SK-N-SH (cell line): ENCODE results near the gene MBOAT2. TPM values are rescaled to one million over a fixed set of nuclear protein-coding genes. Genes with fewer than 3 reads are reported as not detected.

Source experiments
- CTCF ChIA-PET: fragments of 300-600, 350-600 bp; formaldehyde crosslinking; extraction: SDS; loops from one replicate; lab custom pipeline; 2021; lab: Yijun Ruan, JAX
- POLR2A ChIA-PET: fragments of 350-600 bp; sonication (Branson Sonifier 250); formaldehyde crosslinking; extraction: SDS; loops from one replicate; lab custom pipeline; 2020; ENCODE audit warnings: antibody characterized with exemption, inconsistent platforms; lab: Yijun Ruan, JAX
- DNase-seq: peaks from one replicate; pipeline ENCODE4 v3.0.0; 2012
- H2AFZ ChIP-seq: fragments of 200-600 bp; sonication (generic); 2 replicates; pipeline ENCODE4 v1.8.1; 2016; ENCODE audit warnings: antibody characterized with exemption, mild to moderate bottlenecking, low read depth
- H3F3A ChIP-seq: fragments of 200-600 bp; sonication (generic); replicated peaks from 2 replicates; pipeline ENCODE3; 2016; ENCODE audit warnings: antibody characterized with exemption, mild to moderate bottlenecking; ENCODE audit not compliant: insufficient read depth
- H3K27ac ChIP-seq, 2 experiments: fragments of 200-500 bp in 1 of 2; fragments of 200-600 bp in 1 of 2; sonication (Bioruptor generic) in 1 of 2; sonication (generic), shearing (Covaris generic) in 1 of 2; 2 replicates each; pipeline versions ENCODE4 v1.5.1 to v1.6.1; 2014 to 2016; ENCODE audit warnings: low read depth in 2 of 2, inconsistent platforms in 1 of 2, low read length in 1 of 2, mild to moderate bottlenecking in 1 of 2, mixed read lengths in 1 of 2
- H3K27me3 ChIP-seq: fragments of 200-600 bp; sonication (generic), shearing (Covaris generic); 2 replicates; pipeline ENCODE4 v1.6.1; 2016; ENCODE audit warnings: mixed run types; ENCODE audit not compliant: insufficient read depth
- H3K36me3 ChIP-seq, 2 experiments: fragments of 200-500 bp in 1 of 2; fragments of 200-600 bp in 1 of 2; sonication (Bioruptor generic) in 1 of 2; sonication (generic) in 1 of 2; replicated peaks in 1 of 2; 2 replicates each; pipeline versions ENCODE3 to v1.5.1; 2014 to 2016; ENCODE audit warnings: low read length in 1 of 2, mild to moderate bottlenecking in 1 of 2; ENCODE audit not compliant: insufficient read depth in 2 of 2, control insufficient read depth in 1 of 2
- H3K4me1 ChIP-seq, 2 experiments: fragments of 200-500 bp in 1 of 2; fragments of 200-600 bp in 1 of 2; sonication (Bioruptor generic) in 1 of 2; sonication (generic), shearing (Covaris generic) in 1 of 2; 2 replicates each; pipeline versions ENCODE4 v1.5.1 to v1.6.1; 2014 to 2016; ENCODE audit warnings: low read depth in 1 of 2, low read length in 1 of 2, mixed run types in 1 of 2; ENCODE audit not compliant: insufficient read depth in 2 of 2, control insufficient read depth in 1 of 2
- H3K4me2 ChIP-seq: fragments of 200-600 bp; sonication (generic), shearing (Covaris generic); 2 replicates; pipeline ENCODE4 v1.6.1; 2017; ENCODE audit warnings: mixed run types
- H3K4me3 ChIP-seq, 2 experiments: fragments of 200-500 bp in 1 of 2; fragments of 200-600 bp in 1 of 2; sonication (Bioruptor generic) in 1 of 2; sonication (generic), shearing (Covaris generic) in 1 of 2; 2 replicates each; pipeline versions ENCODE4 v1.5.1 to v1.8.1; 2014 to 2016; ENCODE audit warnings: low read depth in 2 of 2, inconsistent platforms in 1 of 2, low read length in 1 of 2, mild to moderate bottlenecking in 1 of 2, mixed read lengths in 1 of 2, moderate library complexity in 1 of 2
- H3K79me2 ChIP-seq: fragments of 200-600 bp; sonication (generic); 2 replicates; pipeline ENCODE4 v1.8.1; 2017; ENCODE audit warnings: mild to moderate bottlenecking; ENCODE audit not compliant: insufficient read depth
- H3K9ac ChIP-seq: fragments of 200-600 bp; sonication (generic); 2 replicates; pipeline ENCODE4 v1.6.1; 2017; ENCODE audit warnings: mixed run types
- H3K9me2 ChIP-seq: fragments of 200-600 bp; sonication (generic); 2 replicates; pipeline ENCODE4 v1.6.1; 2017; ENCODE audit warnings: mixed run types
- H3K9me3 ChIP-seq: fragments of 200-600 bp; sonication (generic); 2 replicates; pipeline ENCODE4 v1.6.1; 2017; ENCODE audit warnings: mixed run types, mild to moderate bottlenecking, moderate library complexity
- H4K20me1 ChIP-seq: fragments of 200-600 bp; sonication (generic); 2 replicates; pipeline ENCODE4 v1.6.1; 2017; ENCODE audit warnings: mild to moderate bottlenecking, mixed run types; ENCODE audit not compliant: insufficient read depth
- EP300 ChIP-seq, 2 experiments: IDR thresholded peaks; 2 replicates each; pipeline versions ENCODE4 v1.4.0 to v1.6.1; 2012; ENCODE audit warnings: borderline replicate concordance in 1 of 2, low read depth in 1 of 2, low read length in 1 of 2
- FOSL2 ChIP-seq: IDR thresholded peaks from 2 replicates; pipeline ENCODE4 v1.4.0; 2012; ENCODE audit warnings: low read depth, mild to moderate bottlenecking, moderate library complexity, borderline replicate concordance
- FOXJ3 ChIP-seq: sonication (generic); formaldehyde crosslinking; IDR thresholded peaks from 2 replicates; pipeline ENCODE4 v1.5.1; 2020; ENCODE audit warnings: mild to moderate bottlenecking, missing genetic modification reagents
- FOXM1 ChIP-seq: IDR thresholded peaks from 2 replicates; pipeline ENCODE4 v1.4.0; 2012; ENCODE audit warnings: low read depth, mild to moderate bottlenecking
- JUND ChIP-seq: IDR thresholded peaks from 2 replicates; pipeline ENCODE4 v1.4.0; 2012
- MEF2A ChIP-seq: IDR thresholded peaks from 2 replicates; pipeline ENCODE4 v1.4.0; 2012; ENCODE audit warnings: low read depth, borderline replicate concordance
- NRF1 ChIP-seq: IDR thresholded peaks from 2 replicates; pipeline ENCODE4 v1.6.1; 2012; ENCODE audit warnings: low read depth, mild to moderate bottlenecking, low read length
- RAD21 ChIP-seq: IDR thresholded peaks from 2 replicates; pipeline ENCODE4 v1.6.1; 2012; ENCODE audit warnings: mild to moderate bottlenecking, low read length
- RCOR1 ChIP-seq: fragments of 150-350 bp; IDR thresholded peaks from 2 replicates; pipeline ENCODE4 v1.6.1; 2017; ENCODE audit warnings: antibody characterized with exemption, low read length
- TEAD4 ChIP-seq: IDR thresholded peaks from 2 replicates; pipeline ENCODE4 v1.4.0; 2012; ENCODE audit warnings: mild to moderate bottlenecking, borderline replicate concordance; ENCODE audit not compliant: insufficient read depth
- USF2 ChIP-seq: fragments of 150-350 bp; IDR thresholded peaks from 2 replicates; pipeline ENCODE4 v1.6.1; 2017; ENCODE audit warnings: antibody characterized with exemption, low read length, low read depth, borderline replicate concordance
- WGBS: methylation state at CpG from one replicate; pipeline ENCODE4 v1.1.6; 2017; ENCODE audit warnings: low lambda C conversion rate; 5-methylcytosine and 5-hydroxymethylcytosine counted together
- polyA plus RNA-seq, 3 experiments: library from polyadenylated mRNA; depleted of rRNA; stranded (reverse); fragments of >200 nt; gene quantifications; 2 replicates each; pipeline ENCODE4 v1.2.3, GENCODE V29; 2012
- TF ChIP-seq, protein P1 (sequence below): IDR thresholded peaks from 2 replicates; pipeline ENCODE4 v1.6.1; 2012; ENCODE audit warnings: mild to moderate bottlenecking, low read depth, low read length, moderate library complexity
- TF ChIP-seq, protein P2 (sequence below): IDR thresholded peaks from 2 replicates; pipeline ENCODE4 v1.4.0; 2012; ENCODE audit warnings: low read depth

MBOAT2 gene
- polyA plus RNA-seq, 1 of the 3 experiments (the other 2 are of a cell fraction): 33.9 TPM

DNA sequence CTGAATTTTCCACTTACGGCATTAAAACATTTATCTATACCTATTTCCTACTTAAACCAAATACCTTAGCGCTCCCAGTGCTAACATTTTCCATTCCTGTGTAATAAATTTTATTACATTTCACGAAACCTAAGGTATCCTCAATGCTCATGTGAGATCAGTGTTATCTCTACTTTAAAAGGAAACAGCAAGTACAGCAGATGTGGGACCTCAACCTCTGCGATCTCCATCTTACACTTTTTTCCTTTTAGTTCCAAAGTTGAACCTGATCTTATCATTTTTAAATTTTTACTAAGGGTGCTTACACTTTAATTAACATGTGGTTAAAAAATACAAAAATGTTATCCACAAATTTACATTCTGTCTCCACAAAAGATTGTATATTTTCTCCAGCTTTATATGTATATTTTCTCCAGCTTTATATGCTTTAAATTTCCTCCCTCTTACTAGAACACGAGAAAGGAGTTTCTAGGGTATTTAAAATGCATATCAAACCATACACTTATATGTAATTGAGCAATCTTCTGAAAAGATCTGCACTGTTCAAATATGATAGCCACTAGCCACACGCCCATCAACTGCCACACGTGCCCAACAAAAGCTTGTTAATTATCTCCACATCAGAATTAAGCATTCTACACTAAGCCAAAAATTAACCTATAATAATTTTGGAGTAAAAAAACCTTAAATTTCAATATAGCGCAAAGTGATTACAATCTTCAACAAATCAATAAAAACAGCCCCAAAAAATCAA lies 38.1 kb downstream of the MBOAT2 start:
- Histone ChIP-seq H4K20me1 (peaks cover 6% of the 10 kb centered on the region; the same call in 1 of the 2 replicates), H3K4me2 (no peak overlapping the region), H3K36me3 (no peaks in the 10 kb centered on the region), H3K27ac (no peak overlapping the region), H2AFZ (no peak overlapping the region), H3K4me3 (no peak overlapping the region), H3K27me3 (no peaks in the 10 kb centered on the region), H3K9me3 (no peaks in the 10 kb centered on the region), H3K9ac (no peak overlapping the region), H3K79me2 (peaks cover 94% of the 10 kb centered on the region), H3F3A (no peaks in the 10 kb centered on the region), H3K9me2 (no peaks in the 10 kb centered on the region), H3K4me1 (no peaks in the 10 kb centered on the region; a peak in 1 of 4 replicates)
- DNase-seq: no peak
- TF ChIP-seq FOXM1 (no peak), TEAD4 (no peak), RCOR1 (no peak), MEF2A (no peak), FOSL2 (no peak), NRF1 (no peak)
- POLR2A ChIA-PET: no interaction called here
- CTCF ChIA-PET: no interaction called here
- WGBS: 90% methylated on average over 8 of the region's 8 CpGs

DNA sequence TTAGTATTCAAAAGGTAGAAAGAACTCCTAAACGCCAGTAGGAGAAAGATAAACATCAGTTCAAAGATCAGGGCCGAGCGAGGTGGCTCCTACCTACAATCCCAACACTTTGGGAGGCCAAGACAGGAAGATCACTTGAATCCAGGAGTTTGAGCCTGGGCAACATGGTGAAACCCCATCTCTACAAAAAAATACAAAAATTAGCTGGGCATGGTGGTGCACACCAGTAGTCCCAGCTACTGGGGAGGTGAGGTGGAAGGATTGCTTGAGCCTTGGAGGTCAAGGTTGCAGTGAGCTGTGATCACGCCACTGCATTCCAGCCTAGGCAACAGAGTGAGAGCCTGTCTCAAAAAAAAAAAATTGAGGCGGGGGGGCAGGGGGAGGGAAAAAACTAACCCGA lies 40.6 kb downstream of the MBOAT2 start:
- no peaks in the 10 kb centered on the region for H3K9me3 ChIP-seq
- no peaks in the 10 kb centered on the region for H3K27me3 ChIP-seq
- peaks cover 93% of the 10 kb centered on the region for H3K79me2 ChIP-seq
- no peaks in the 10 kb centered on the region for H3F3A ChIP-seq
- WGBS: 97% methylated on average over 6 of the region's 6 CpGs
- H4K20me1 ChIP-seq: peaks cover 6% of the 10 kb centered on the region; the same call in 1 of the 2 replicates
- no peak overlapping the region for H2AFZ ChIP-seq
- POLR2A ChIA-PET: no interaction called here
- H3K36me3 ChIP-seq: no peaks in the 10 kb centered on the region
- no peak overlapping the region for H3K27ac ChIP-seq
- no peak for DNase-seq
- TF ChIP-seq NRF1 (no peak), JUND (no peak), RAD21 (no peak), RCOR1 (no peak), FOXJ3 (CRISPR knock-in tag) (no peak), EP300 (IDR thresholded peaks at IDR 0.05; ENCODE audit: borderline replicate concordance in 1 of 2, low read depth in 1 of 2, low read length in 1 of 2) (no peak), USF2 (no peak)
- TF ChIP-seq, protein P1, sequence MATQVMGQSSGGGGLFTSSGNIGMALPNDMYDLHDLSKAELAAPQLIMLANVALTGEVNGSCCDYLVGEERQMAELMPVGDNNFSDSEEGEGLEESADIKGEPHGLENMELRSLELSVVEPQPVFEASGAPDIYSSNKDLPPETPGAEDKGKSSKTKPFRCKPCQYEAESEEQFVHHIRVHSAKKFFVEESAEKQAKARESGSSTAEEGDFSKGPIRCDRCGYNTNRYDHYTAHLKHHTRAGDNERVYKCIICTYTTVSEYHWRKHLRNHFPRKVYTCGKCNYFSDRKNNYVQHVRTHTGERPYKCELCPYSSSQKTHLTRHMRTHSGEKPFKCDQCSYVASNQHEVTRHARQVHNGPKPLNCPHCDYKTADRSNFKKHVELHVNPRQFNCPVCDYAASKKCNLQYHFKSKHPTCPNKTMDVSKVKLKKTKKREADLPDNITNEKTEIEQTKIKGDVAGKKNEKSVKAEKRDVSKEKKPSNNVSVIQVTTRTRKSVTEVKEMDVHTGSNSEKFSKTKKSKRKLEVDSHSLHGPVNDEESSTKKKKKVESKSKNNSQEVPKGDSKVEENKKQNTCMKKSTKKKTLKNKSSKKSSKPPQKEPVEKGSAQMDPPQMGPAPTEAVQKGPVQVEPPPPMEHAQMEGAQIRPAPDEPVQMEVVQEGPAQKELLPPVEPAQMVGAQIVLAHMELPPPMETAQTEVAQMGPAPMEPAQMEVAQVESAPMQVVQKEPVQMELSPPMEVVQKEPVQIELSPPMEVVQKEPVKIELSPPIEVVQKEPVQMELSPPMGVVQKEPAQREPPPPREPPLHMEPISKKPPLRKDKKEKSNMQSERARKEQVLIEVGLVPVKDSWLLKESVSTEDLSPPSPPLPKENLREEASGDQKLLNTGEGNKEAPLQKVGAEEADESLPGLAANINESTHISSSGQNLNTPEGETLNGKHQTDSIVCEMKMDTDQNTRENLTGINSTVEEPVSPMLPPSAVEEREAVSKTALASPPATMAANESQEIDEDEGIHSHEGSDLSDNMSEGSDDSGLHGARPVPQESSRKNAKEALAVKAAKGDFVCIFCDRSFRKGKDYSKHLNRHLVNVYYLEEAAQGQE: no peak
- TF ChIP-seq, protein P2, sequence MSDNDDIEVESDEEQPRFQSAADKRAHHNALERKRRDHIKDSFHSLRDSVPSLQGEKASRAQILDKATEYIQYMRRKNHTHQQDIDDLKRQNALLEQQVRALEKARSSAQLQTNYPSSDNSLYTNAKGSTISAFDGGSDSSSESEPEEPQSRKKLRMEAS: no peak
- CTCF ChIA-PET: no interaction called here
- no peaks in the 10 kb centered on the region; a peak in 1 of 4 replicates for H3K4me1 ChIP-seq
- H3K4me2 ChIP-seq: no peak overlapping the region
- H3K9ac ChIP-seq: no peak overlapping the region
- no peak overlapping the region for H3K4me3 ChIP-seq
- no peaks in the 10 kb centered on the region for H3K9me2 ChIP-seq
